Glutamatergic neuron (in vitro differentiated cells): ENCODE data around the gene POLE. TPM values are rescaled to one million over a fixed set of nuclear protein-coding genes. Genes with fewer than 3 reads are reported as not detected.

Experiments
- DNase-seq: peaks from one replicate; pipeline ENCODE4 v3.0.0; 2022
- H3K27ac Mint-ChIP-seq: one replicate; pipeline ENCODE4 v1.8.0; 2020; ENCODE audit warnings: mild to moderate bottlenecking, mixed read lengths, inconsistent platforms; ENCODE audit not compliant: unreplicated experiment
- H3K27me3 Mint-ChIP-seq: one replicate; pipeline ENCODE4 v1.8.0; 2020; ENCODE audit warnings: mild to moderate bottlenecking, moderate library complexity, mixed read lengths, inconsistent platforms; ENCODE audit not compliant: unreplicated experiment
- H3K36me3 Mint-ChIP-seq: one replicate; pipeline ENCODE4 v1.8.0; 2020; ENCODE audit warnings: mild to moderate bottlenecking, mixed read lengths, inconsistent platforms; ENCODE audit not compliant: unreplicated experiment
- H3K4me1 Mint-ChIP-seq: one replicate; pipeline ENCODE4 v1.8.0; 2020; ENCODE audit warnings: mild to moderate bottlenecking, low read depth, mixed read lengths, inconsistent platforms; ENCODE audit not compliant: unreplicated experiment
- H3K4me3 Mint-ChIP-seq: one replicate; pipeline ENCODE4 v1.8.0; 2020; ENCODE audit warnings: mild to moderate bottlenecking, mixed read lengths, inconsistent platforms; ENCODE audit not compliant: unreplicated experiment
- H3K9me3 Mint-ChIP-seq: one replicate; pipeline ENCODE4 v1.8.0; 2020; ENCODE audit warnings: mild to moderate bottlenecking, moderate library complexity, mixed read lengths, inconsistent platforms; ENCODE audit not compliant: unreplicated experiment
- CTCF ChIP-seq: fragments of 200-600 bp; sonication (generic); IDR thresholded peaks from one replicate; pipeline ENCODE4 v1.5.0; 2021; ENCODE audit not compliant: partially characterized antibody, unreplicated experiment
- total RNA-seq: library from RNA; stranded (reverse); fragmentation: NEBNext Ultra II Directional; extraction: Animal tissue kit (Norgen Biotek cat#: 25700); gene quantifications from one replicate; pipeline ENCODE4 v1.2.1, GENCODE V29; 2021; ENCODE audit not compliant: unreplicated experiment

POLE gene
- total RNA-seq, 1 donor from 2014 or later, result 38.6 TPM

- Mint-ChIP-seq H3K36me3 (no peaks in the 10 kb centered on the region), H3K27ac (no peak overlapping the region), H3K4me1 (peaks cover 8% of the 10 kb centered on the region), H3K27me3 (peaks cover 9% of the 10 kb centered on the region), H3K9me3 (peaks cover 5% of the 10 kb centered on the region), H3K4me3 (no peak overlapping the region)
- DNase-seq, result no peak
- TF ChIP-seq CTCF, result no peak
Measured at GRCh38 chr12:132614029-132614428, 73.1 kb downstream of the POLE start.

GRCh38 chr12:132611620-132612019, 75.5 kb downstream of the POLE start:
- Mint-ChIP-seq H3K27me3 (peaks cover 2% of the 10 kb centered on the region), H3K4me1 (peaks cover 8% of the 10 kb centered on the region), H3K27ac (no peak overlapping the region), H3K4me3 (no peak overlapping the region), H3K36me3 (no peaks in the 10 kb centered on the region), H3K9me3 (peaks cover 5% of the 10 kb centered on the region)
- TF ChIP-seq CTCF, result no peak
- no peak for DNase-seq

GRCh38 chr12:132610866-132611602, 76.1 kb downstream of the POLE start:
- no peak for DNase-seq
- no peak for TF ChIP-seq CTCF
- Mint-ChIP-seq H3K9me3 (peaks cover 5% of the 10 kb centered on the region), H3K4me3 (no peak overlapping the region), H3K4me1 (peaks cover 8% of the 10 kb centered on the region), H3K27me3 (peaks cover 5% of the 10 kb centered on the region), H3K36me3 (no peaks in the 10 kb centered on the region), H3K27ac (no peak overlapping the region)

- DNase-seq, result no peak
- Mint-ChIP-seq H3K4me1 (peaks cover 6% of the 10 kb centered on the region), H3K27ac (no peak within 1 kb of the TSS), H3K4me3 (no peak within 1 kb of the TSS), H3K9me3 (peaks cover 2% of the 10 kb centered on the region), H3K36me3 (no peaks in the 10 kb centered on the region), H3K27me3 (peaks cover 5% of the 10 kb centered on the region)
- no peak for TF ChIP-seq CTCF
Measured at GRCh38 chr12:132610051-132610759, 76.9 kb downstream of the POLE start, which contains the start of gene LRCOL1. LRCOL1 (minus strand) TSS chr12:132610582; CDS start chr12:132606251, 4,331 bp downstream.
